Mesenchymal stem cell (in vitro differentiated cells and primary cell): Measurements from ENCODE around the gene TRNP1.

Experiments
- DNase-seq: peaks from one replicate; pipeline ENCODE4 v3.0.0-alpha.2; 2013
- H2AFZ ChIP-seq: one replicate; pipeline ENCODE4 v1.6.1; 2013; ENCODE audit warnings: low read depth, mild to moderate bottlenecking, control low read depth, inconsistent platforms, low read length, moderate library complexity
- H2AK5ac ChIP-seq: 2 replicates; pipeline ENCODE4 v1.6.1; 2013; ENCODE audit warnings: low read length, moderate library complexity, mild to moderate bottlenecking, inconsistent platforms; ENCODE audit not compliant: severe bottlenecking
- H2BK120ac ChIP-seq: one replicate; pipeline ENCODE4 v1.6.1; 2013; ENCODE audit warnings: low read depth, mild to moderate bottlenecking, inconsistent platforms, low read length, moderate library complexity
- H2BK12ac ChIP-seq, 2 experiments: one replicate each; pipeline ENCODE4 v1.6.1; 2013; ENCODE audit warnings: inconsistent platforms in 2 of 2, low read length in 2 of 2, mild to moderate bottlenecking in 2 of 2, moderate library complexity in 2 of 2, control low read depth in 1 of 2
- H2BK15ac ChIP-seq: one replicate; pipeline ENCODE4 v1.6.1; 2013; ENCODE audit warnings: mild to moderate bottlenecking, low read depth, inconsistent platforms; ENCODE audit not compliant: poor library complexity, severe bottlenecking
- H2BK5ac ChIP-seq: 2 replicates; pipeline ENCODE4 v1.6.1; 2013; ENCODE audit warnings: low read depth, mild to moderate bottlenecking, low read length, control low read depth, inconsistent platforms; ENCODE audit not compliant: poor library complexity, severe bottlenecking
- H3K14ac ChIP-seq, 2 experiments: one replicate each; pipeline ENCODE4 v1.6.1; 2013; ENCODE audit warnings: inconsistent platforms in 2 of 2, low read length in 2 of 2, control low read depth in 1 of 2, mild to moderate bottlenecking in 1 of 2, moderate library complexity in 1 of 2
- H3K18ac ChIP-seq, 2 experiments: one replicate each; pipeline ENCODE4 v1.6.1; 2013; ENCODE audit warnings: inconsistent platforms in 2 of 2, low read length in 2 of 2, control low read depth in 1 of 2, low read depth in 1 of 2, mild to moderate bottlenecking in 1 of 2
- H3K23ac ChIP-seq, 2 experiments: one replicate each; pipeline ENCODE4 v1.6.1; 2013; ENCODE audit warnings: inconsistent platforms in 2 of 2, low read length in 2 of 2, mild to moderate bottlenecking in 2 of 2, moderate library complexity in 2 of 2, control low read depth in 1 of 2
- H3K27ac ChIP-seq: 2 replicates; pipeline ENCODE4 v1.5.1; 2013; ENCODE audit warnings: mild to moderate bottlenecking, moderate library complexity, low read length, control low read depth, inconsistent platforms; ENCODE audit not compliant: poor library complexity, severe bottlenecking
- H3K27me3 ChIP-seq, 2 experiments: 2 replicates each; pipeline versions ENCODE4 v1.6.1 to v1.7.0; 2013; ENCODE audit warnings: low read length in 2 of 2, mild to moderate bottlenecking in 2 of 2, moderate library complexity in 2 of 2, control low read depth in 1 of 2, inconsistent platforms in 1 of 2; ENCODE audit not compliant: control insufficient read depth in 1 of 2, insufficient read depth in 1 of 2
- H3K36me3 ChIP-seq, 2 experiments: 2 replicates each; pipeline versions ENCODE4 v1.6.1 to v1.7.0; 2013; ENCODE audit warnings: low read length in 2 of 2, control low read depth in 1 of 2, inconsistent platforms in 1 of 2, low read depth in 1 of 2, mild to moderate bottlenecking in 1 of 2; ENCODE audit not compliant: insufficient read depth in 2 of 2, control insufficient read depth in 1 of 2
- H3K4ac ChIP-seq, 2 experiments: one replicate each; pipeline ENCODE4 v1.6.1; 2013; ENCODE audit warnings: inconsistent platforms in 2 of 2, low read length in 2 of 2, mild to moderate bottlenecking in 2 of 2, moderate library complexity in 2 of 2, control low read depth in 1 of 2, low read depth in 1 of 2
- H3K4me1 ChIP-seq: 2 replicates; pipeline ENCODE4 v1.6.1; 2013; ENCODE audit warnings: low read depth, low read length, control low read depth; ENCODE audit not compliant: control insufficient read depth, insufficient read depth
- H3K4me2 ChIP-seq: 2 replicates; pipeline ENCODE4 v1.6.1; 2013; ENCODE audit warnings: low read length, mild to moderate bottlenecking, inconsistent platforms; ENCODE audit not compliant: poor library complexity, severe bottlenecking
- H3K4me3 ChIP-seq, 2 experiments: 2 replicates each; pipeline versions ENCODE4 v1.5.1 to v1.7.0; 2013; ENCODE audit warnings: low read length in 2 of 2, mild to moderate bottlenecking in 2 of 2, control low read depth in 1 of 2, low read depth in 1 of 2; ENCODE audit not compliant: insufficient read depth in 1 of 2
- H3K79me1 ChIP-seq: replicated peaks from 2 replicates; pipeline ENCODE4 v1.6.1; 2013; ENCODE audit warnings: mild to moderate bottlenecking, control low read depth, low read length, inconsistent platforms; ENCODE audit not compliant: poor library complexity, severe bottlenecking
- H3K9ac ChIP-seq: 2 replicates; pipeline ENCODE4 v1.7.0; 2013; ENCODE audit warnings: mild to moderate bottlenecking, low read length, moderate library complexity
- H3K9me3 ChIP-seq: 2 replicates; pipeline ENCODE4 v1.7.0; 2013; ENCODE audit warnings: mild to moderate bottlenecking, low read length; ENCODE audit not compliant: control insufficient read depth
- H4K8ac ChIP-seq: one replicate; pipeline ENCODE4 v1.6.1; 2013; ENCODE audit warnings: inconsistent platforms, mild to moderate bottlenecking, low read length, moderate library complexity
- H4K91ac ChIP-seq: one replicate; pipeline ENCODE4 v1.6.1; 2013; ENCODE audit warnings: mild to moderate bottlenecking, low read length, inconsistent platforms
- WGBS: methylation state at CpG from one replicate; pipeline ENCODE4 v1.1.7; 2013; ENCODE audit warnings: mixed read lengths; 5-methylcytosine and 5-hydroxymethylcytosine counted together

Gene TRNP1

GRCh38 chr1:26978901-26979300 is 14.6 kb upstream of the TRNP1 start:
- no peak overlapping the region for H2AFZ ChIP-seq
- H3K27ac ChIP-seq, result no peak overlapping the region
- H2BK15ac ChIP-seq, result no peak overlapping the region
- no peaks in the 10 kb centered on the region for H3K36me3 ChIP-seq
- H3K27me3 ChIP-seq, result peaks cover 0 to 5% of the 10 kb centered on the region in 2 experiments
- H3K4me1 ChIP-seq, result peaks cover 2% of the 10 kb centered on the region
- H2BK120ac ChIP-seq, result no peak overlapping the region
- H3K23ac ChIP-seq, result no peak overlapping the region
- no peaks in the 10 kb centered on the region for H3K79me1 ChIP-seq
- no peak for DNase-seq
- no peak overlapping the region for H3K18ac ChIP-seq
- no peak overlapping the region for H2BK5ac ChIP-seq
- H2AK5ac ChIP-seq, result no peak overlapping the region
- no peak overlapping the region for H4K91ac ChIP-seq
- WGBS, result 79% methylated on average over 2 of the region's 2 CpGs
- no peak overlapping the region for H2BK12ac ChIP-seq
- no peaks in the 10 kb centered on the region for H3K9me3 ChIP-seq
- H3K4ac ChIP-seq, result no peak overlapping the region
- no peak overlapping the region for H3K4me3 ChIP-seq
- no peak overlapping the region for H3K14ac ChIP-seq
- no peak overlapping the region for H3K9ac ChIP-seq
- H4K8ac ChIP-seq, result no peak overlapping the region
- H3K4me2 ChIP-seq, result no peak overlapping the region

GRCh38 chr1:26981146-26981846 is 12.2 kb upstream of the TRNP1 start:
- no peak overlapping the region for H2BK5ac ChIP-seq
- 81% methylated on average over 3 of the region's 3 CpGs for WGBS
- no peak overlapping the region for H4K91ac ChIP-seq
- no peak overlapping the region for H3K4me3 ChIP-seq
- H3K14ac ChIP-seq, result no peak overlapping the region
- peaks cover 2% of the 10 kb centered on the region for H3K4me1 ChIP-seq
- H3K23ac ChIP-seq, result no peak overlapping the region
- H2AFZ ChIP-seq, result no peak overlapping the region
- H2BK15ac ChIP-seq, result no peak overlapping the region
- H3K4me2 ChIP-seq, result no peak overlapping the region
- no peak overlapping the region for H3K27ac ChIP-seq
- H4K8ac ChIP-seq, result no peak overlapping the region
- H3K36me3 ChIP-seq, result no peaks in the 10 kb centered on the region
- no peaks in the 10 kb centered on the region for H3K9me3 ChIP-seq
- peaks cover 0 to 14% of the 10 kb centered on the region in 2 experiments for H3K27me3 ChIP-seq
- H3K4ac ChIP-seq, result no peak overlapping the region
- no peak for DNase-seq
- no peak overlapping the region for H3K18ac ChIP-seq
- no peak overlapping the region for H2BK120ac ChIP-seq
- no peak overlapping the region for H3K9ac ChIP-seq
- no peaks in the 10 kb centered on the region for H3K79me1 ChIP-seq
- no peak overlapping the region for H2AK5ac ChIP-seq
- H2BK12ac ChIP-seq, result no peak overlapping the region

GRCh38 chr1:26983863-26984262 is 9.6 kb upstream of the TRNP1 start:
- H3K14ac ChIP-seq, result no peak overlapping the region
- no peak overlapping the region for H2AFZ ChIP-seq
- 88% methylated on average over 5 of the region's 5 CpGs for WGBS
- no peak overlapping the region for H4K8ac ChIP-seq
- H3K4me2 ChIP-seq, result no peak overlapping the region
- no peak overlapping the region for H3K18ac ChIP-seq
- no peak overlapping the region for H2BK120ac ChIP-seq
- no peak overlapping the region for H3K4ac ChIP-seq
- DNase-seq, result no peak
- H3K9me3 ChIP-seq, result no peaks in the 10 kb centered on the region
- H3K4me1 ChIP-seq, result peaks cover 5% of the 10 kb centered on the region
- no peak overlapping the region for H3K9ac ChIP-seq
- H3K27me3 ChIP-seq, result peaks cover 0 to 20% of the 10 kb centered on the region in 2 experiments
- no peak overlapping the region for H2BK5ac ChIP-seq
- H4K91ac ChIP-seq, result no peak overlapping the region
- H3K27ac ChIP-seq, result no peak overlapping the region
- no peak overlapping the region for H2BK12ac ChIP-seq
- no peak overlapping the region for H3K23ac ChIP-seq
- no peak overlapping the region for H3K4me3 ChIP-seq
- H3K79me1 ChIP-seq, result no peaks in the 10 kb centered on the region
- no peak overlapping the region for H2BK15ac ChIP-seq
- no peaks in the 10 kb centered on the region for H3K36me3 ChIP-seq
- H2AK5ac ChIP-seq, result no peak overlapping the region

GRCh38 chr1:26984291-26984690 is 9.2 kb upstream of the TRNP1 start:
- Histone ChIP-seq H3K18ac (no peak overlapping the region), H3K9me3 (no peaks in the 10 kb centered on the region), H2BK12ac (no peak overlapping the region), H2AFZ (no peak overlapping the region), H3K79me1 (no peaks in the 10 kb centered on the region), H3K27ac (no peak overlapping the region), H2BK120ac (no peak overlapping the region), H2BK15ac (no peak overlapping the region), H3K4me3 (no peak overlapping the region), H4K8ac (no peak overlapping the region), H3K36me3 (no peaks in the 10 kb centered on the region), H3K4me2 (no peak overlapping the region), H3K27me3 (peaks cover 0 to 20% of the 10 kb centered on the region in 2 experiments), H2BK5ac (no peak overlapping the region), H3K4ac (no peak overlapping the region), H4K91ac (no peak overlapping the region), H3K23ac (no peak overlapping the region), H3K14ac (no peak overlapping the region), H3K9ac (no peak overlapping the region), H3K4me1 (peaks cover 5% of the 10 kb centered on the region), H2AK5ac (no peak overlapping the region)
- whole genome bisulfite sequencing, result 89% methylated on average over 8 of the region's 8 CpGs
- no peak for DNase-seq
